Fibroblast of lung (primary cell): ENCODE measurements around the gene CDKAL1.

Source experiments
- CTCF ChIP-seq, 2 donors: IDR thresholded peaks in 1 of 2; conservative IDR thresholded peaks in 1 of 2; 1 replicate in 1 of 2; 2 replicates in 1 of 2; pipeline ENCODE4 v1.5.1; 2011 to 2012; ENCODE audit warnings: low read length in 2 of 2, control low read depth in 1 of 2, inconsistent platforms in 1 of 2, low read depth in 1 of 2, mild to moderate bottlenecking in 1 of 2
- EZH2 ChIP-seq: IDR thresholded peaks from 2 replicates; pipeline ENCODE4 v1.5.1; 2012; ENCODE audit warnings: low read length, control low read depth, mild to moderate bottlenecking; ENCODE audit errors: missing control alignments

- TF ChIP-seq CTCF (conservative IDR thresholded peaks at IDR 0.05 in 1 of 2, IDR thresholded peaks at IDR 0.05 in 1 of 2; ENCODE audit: low read depth in 1 of 2, low read length in 2 of 2) (no peak), EZH2 (no peak)
These were observed 388.5 kb downstream of the CDKAL1 start for GRCh38 chr6:20922743-20923142.
